Keratinocyte (primary cell): ENCODE data around the gene CDK14.

ENCODE experiments used
- EZH2 ChIP-seq: IDR thresholded peaks from one replicate; pipeline ENCODE4 v1.6.1; 2012; ENCODE audit warnings: inconsistent platforms, mild to moderate bottlenecking, low read length, moderate library complexity
- TF ChIP-seq, protein P1 (sequence below), 3 experiments: IDR thresholded peaks in 1 of 3; conservative IDR thresholded peaks in 1 of 3; optimal IDR thresholded peaks in 1 of 3; 2 replicates in 2 of 3; 3 replicates in 1 of 3; pipeline versions ENCODE3 to v1.5.1; 2011; ENCODE audit warnings: low read length in 3 of 3, mild to moderate bottlenecking in 3 of 3, moderate library complexity in 2 of 3, control low read depth in 1 of 3, inconsistent platforms in 1 of 3; ENCODE audit not compliant: insufficient read depth in 2 of 3; ENCODE audit errors: extremely low read depth in 1 of 3

DNA sequence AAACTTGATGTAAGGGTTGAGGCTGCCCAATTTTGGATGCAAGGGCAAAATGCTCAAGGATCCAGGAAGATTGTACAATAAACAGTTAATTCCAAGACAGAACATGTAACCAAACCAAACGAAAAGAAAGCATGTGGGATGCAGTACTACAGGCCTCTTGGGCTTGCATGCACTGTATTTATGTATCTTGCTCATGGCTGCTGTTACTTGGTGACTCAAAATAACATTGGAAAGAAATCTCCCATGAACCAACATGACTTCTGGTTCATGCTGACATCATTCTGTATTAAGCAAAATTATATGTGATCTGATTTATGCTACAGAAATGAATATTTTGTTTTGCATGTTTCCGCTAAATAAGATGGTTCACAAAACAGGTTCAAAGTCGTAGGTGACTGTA, 602.2 kb downstream of the CDK14 start:
- TF ChIP-seq, protein P1, sequence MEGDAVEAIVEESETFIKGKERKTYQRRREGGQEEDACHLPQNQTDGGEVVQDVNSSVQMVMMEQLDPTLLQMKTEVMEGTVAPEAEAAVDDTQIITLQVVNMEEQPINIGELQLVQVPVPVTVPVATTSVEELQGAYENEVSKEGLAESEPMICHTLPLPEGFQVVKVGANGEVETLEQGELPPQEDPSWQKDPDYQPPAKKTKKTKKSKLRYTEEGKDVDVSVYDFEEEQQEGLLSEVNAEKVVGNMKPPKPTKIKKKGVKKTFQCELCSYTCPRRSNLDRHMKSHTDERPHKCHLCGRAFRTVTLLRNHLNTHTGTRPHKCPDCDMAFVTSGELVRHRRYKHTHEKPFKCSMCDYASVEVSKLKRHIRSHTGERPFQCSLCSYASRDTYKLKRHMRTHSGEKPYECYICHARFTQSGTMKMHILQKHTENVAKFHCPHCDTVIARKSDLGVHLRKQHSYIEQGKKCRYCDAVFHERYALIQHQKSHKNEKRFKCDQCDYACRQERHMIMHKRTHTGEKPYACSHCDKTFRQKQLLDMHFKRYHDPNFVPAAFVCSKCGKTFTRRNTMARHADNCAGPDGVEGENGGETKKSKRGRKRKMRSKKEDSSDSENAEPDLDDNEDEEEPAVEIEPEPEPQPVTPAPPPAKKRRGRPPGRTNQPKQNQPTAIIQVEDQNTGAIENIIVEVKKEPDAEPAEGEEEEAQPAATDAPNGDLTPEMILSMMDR (optimal IDR thresholded peaks at IDR 0.05 in 1 of 3, IDR thresholded peaks at IDR 0.05 in 1 of 3, conservative IDR thresholded peaks at IDR 0.05 in 1 of 3; ENCODE audit: extremely low read depth in 1 of 3, insufficient read depth in 2 of 3, low read length in 3 of 3) = no peak
- TF ChIP-seq EZH2 = no peak
